GM19238 (cell line): ENCODE data around the gene HDAC4.

Source experiments
- DNase-seq: peaks from one replicate; pipeline ENCODE4 v3.0.0; 2011; ENCODE audit warnings: low spot score; ENCODE audit not compliant: insufficient read length

HDAC4 gene

GRCh38 chr2:239159476-239159911 is 241.3 kb downstream of the HDAC4 start:
- no peak for DNase-seq

- no peak for DNase-seq
Measured at GRCh38 chr2:239158641-239159475, 242.0 kb downstream of the HDAC4 start.

- DNase-seq, result no peak
Measured at GRCh38 chr2:239157771-239158170, 243.0 kb downstream of the HDAC4 start.

- DNase-seq, result no peak
Measured at GRCh38 chr2:239157269-239157668, 243.6 kb downstream of the HDAC4 start.

GRCh38 chr2:239156516-239157265 is 244.1 kb downstream of the HDAC4 start:
- no peak for DNase-seq

- DNase-seq, result no peak
Measured at GRCh38 chr2:239155806-239156480, 244.9 kb downstream of the HDAC4 start.

- no peak for DNase-seq
Measured at GRCh38 chr2:239154971-239155805, 245.6 kb downstream of the HDAC4 start.

- DNase-seq, result no peak
Measured at GRCh38 chr2:239153806-239154591, 246.8 kb downstream of the HDAC4 start.

GRCh38 chr2:239152916-239153305 is 247.9 kb downstream of the HDAC4 start:
- DNase-seq, result no peak

GRCh38 chr2:239152239-239152915 is 248.4 kb downstream of the HDAC4 start:
- DNase-seq, result no peak

GRCh38 chr2:239151201-239152131 is 249.4 kb downstream of the HDAC4 start:
- no peak for DNase-seq

GRCh38 chr2:239150125-239151011 is 250.5 kb downstream of the HDAC4 start:
- no peak for DNase-seq

GRCh38 chr2:239149501-239149900 is 251.3 kb downstream of the HDAC4 start:
- DNase-seq, result no peak

GRCh38 chr2:239148495-239149200 is 252.2 kb downstream of the HDAC4 start:
- no peak for DNase-seq

- DNase-seq, result no peak
Measured at GRCh38 chr2:239147376-239147775, 253.4 kb downstream of the HDAC4 start.

GRCh38 chr2:239146741-239147181 is 254.1 kb downstream of the HDAC4 start:
- no peak for DNase-seq
